Occipital lobe (tissue), 2 donors: Measurements from ENCODE around the gene MAD1L1. TPM values are rescaled to one million over a fixed set of nuclear protein-coding genes. Genes with fewer than 3 reads are reported as not detected.

Experiments
- DNase-seq: peaks from one replicate; lab custom pipeline; 2025; lab: John Stamatoyannopoulos, UW
- total RNA-seq: library from RNA; depleted of rRNA; stranded (reverse); fragments of >200 nt; gene quantifications from one replicate; pipeline ENCODE4 v1.2.3, GENCODE V29; 2014

Gene MAD1L1
- total RNA-seq, 1 donor from 2014 or later = 24.2 TPM

DNA sequence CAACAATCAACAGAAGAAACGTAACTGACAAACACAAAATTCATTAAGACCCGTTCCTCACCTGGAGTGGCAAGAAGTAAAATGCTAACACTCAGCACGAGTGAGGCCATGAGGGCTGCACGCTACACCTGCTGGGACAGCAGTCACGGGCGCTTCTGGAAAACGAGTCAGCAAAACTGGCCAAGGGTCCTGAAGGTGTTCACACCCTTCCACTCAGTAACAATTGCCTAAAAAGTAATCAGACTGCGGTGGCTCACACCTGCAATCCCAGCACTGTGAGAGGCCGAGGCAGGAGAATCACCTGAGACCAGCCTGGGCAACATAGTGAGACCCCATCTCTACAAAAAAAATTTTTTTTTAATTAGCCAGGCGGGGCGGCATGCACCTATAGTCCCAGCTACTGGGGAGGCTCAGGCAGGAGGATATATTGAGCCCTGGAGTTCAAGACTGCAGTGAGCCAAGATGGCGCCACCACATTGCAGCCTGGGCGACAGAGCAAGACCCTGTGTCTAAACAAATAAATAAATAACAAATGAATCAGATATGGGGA is 199.1 kb downstream of the MAD1L1 start:
- DNase-seq = no peak

DNA sequence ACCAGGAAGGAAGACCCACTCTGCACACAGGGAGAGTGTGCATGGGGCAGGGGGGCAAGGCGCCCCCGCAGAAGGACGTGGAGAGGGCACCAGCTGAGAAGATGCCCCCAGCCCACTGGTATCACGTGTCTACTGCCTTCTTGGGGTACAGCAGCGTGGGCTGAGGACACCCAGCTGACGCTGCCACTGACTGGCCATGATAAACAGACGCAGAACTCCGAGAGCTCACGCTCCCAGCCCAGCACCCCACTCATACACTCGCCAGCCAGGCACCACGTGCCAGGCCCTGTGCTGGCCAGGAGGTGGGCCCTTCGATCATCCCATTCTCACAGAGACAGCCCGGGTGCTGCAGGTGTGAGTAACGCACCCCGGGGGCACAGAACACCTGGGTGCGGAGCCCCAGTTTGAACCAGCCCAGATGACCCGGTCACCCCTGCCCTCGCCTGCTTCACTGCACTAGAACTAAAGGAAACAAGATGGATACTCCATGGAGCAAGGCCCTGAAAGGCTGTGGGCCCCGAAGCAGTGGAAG is 199.8 kb downstream of the MAD1L1 start:
- no peak for DNase-seq

DNA sequence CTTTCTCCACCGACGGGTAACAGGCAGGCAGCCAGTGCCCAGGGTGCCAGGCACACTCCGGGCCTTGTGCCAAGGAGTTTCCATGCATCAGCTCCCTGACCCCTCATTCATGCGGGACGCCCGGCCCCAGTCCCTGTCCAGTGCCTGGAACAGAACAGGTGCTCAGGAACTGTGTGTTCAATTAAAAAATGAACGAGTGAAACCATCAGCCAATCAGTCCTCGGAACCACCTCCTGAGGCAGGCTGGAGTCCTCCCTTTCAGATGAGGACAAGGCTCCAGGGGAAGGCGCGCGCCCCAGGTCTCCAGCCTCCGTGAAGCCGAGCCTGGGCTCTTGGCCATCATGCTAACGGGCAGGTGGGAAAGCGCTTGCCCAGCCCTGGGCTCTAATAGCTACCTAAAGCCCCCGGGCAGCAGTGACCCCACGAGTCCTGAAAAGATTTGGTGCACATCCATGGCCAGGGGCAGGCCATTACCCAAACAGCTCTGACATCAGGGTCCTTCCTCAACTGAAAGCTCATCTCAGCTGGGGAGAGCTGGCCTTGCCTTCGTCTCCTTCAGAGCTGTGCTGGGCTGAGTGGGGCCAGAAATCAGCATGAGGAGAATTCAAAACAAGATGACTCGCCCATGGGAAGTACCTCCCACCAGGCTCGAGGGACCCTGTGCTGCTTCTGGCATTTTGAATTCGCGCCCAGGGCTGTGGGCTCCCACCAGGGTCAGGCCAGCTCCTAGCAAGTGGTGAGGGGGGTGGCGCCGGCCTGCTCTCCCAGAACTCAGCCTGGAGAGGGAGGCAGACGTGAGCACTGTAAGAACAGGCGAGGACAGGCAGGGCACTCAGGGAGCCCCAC is 200.5 kb downstream of the MAD1L1 start:
- no peak for DNase-seq

DNA sequence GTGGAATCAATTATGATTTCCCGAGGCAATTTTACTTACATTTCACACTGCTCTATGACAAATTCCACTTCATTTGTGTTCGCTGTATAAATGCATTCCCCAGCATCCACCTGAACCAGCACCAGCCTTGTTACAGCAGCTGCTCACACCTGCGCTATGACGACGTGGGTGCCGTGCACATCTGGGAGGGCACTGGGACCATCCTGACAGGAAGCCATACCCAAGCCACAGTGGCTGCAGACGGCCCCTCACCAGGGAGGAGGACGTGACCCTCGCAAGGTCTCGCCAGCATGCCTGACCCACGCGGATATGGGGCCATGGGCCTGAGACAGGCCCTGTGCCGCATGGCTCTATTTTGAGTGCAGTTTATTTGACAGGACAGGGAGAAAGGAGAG is 201.3 kb downstream of the MAD1L1 start:
- no peak for DNase-seq

DNA sequence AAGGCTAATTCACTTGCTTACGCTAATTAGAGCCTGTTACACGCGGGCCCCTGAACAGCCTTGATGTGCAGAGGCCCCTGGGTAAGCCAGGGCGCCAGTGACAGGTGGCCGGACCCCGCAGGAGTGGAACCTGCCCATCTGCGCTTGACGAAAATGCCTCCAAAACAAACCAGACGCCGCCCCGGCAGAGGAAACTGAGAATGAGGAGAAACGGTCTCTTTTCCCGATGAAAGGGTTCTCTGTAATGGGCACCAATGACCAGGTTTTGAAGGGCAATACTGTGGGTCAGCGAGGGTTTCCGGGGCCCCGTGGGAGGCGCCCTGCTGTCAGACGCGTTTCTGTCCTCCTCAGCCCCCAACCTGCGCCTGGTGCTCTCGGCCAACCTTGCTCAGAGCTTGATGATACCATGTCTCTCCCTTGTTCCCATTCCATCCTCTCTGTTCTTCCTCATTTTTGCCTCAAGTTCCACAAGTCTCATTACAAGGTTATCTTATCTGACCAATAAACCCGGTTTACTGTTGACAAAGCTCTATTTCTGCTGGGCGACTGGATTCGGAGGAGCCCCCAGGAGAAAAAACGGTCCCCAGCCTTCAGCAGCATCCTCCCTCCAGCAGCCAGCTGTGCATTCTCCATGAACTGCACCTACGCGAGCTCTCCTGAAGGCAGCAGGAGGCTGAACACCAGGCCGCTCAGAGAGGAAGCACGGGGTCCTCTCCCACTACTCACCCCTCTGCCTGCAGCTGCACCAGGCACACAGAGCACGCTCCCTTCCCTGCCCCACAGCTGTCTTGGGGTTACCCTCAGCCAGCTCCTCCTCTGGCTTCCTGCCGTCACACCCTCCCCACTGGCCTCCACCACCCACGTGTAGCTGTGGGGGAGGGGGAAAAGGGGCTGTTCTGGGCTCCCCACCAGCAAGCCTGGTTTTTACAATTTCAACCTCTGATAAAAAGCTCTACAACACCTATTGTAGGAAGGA is 202.0 kb downstream of the MAD1L1 start:
- DNase-seq = no peak

DNA sequence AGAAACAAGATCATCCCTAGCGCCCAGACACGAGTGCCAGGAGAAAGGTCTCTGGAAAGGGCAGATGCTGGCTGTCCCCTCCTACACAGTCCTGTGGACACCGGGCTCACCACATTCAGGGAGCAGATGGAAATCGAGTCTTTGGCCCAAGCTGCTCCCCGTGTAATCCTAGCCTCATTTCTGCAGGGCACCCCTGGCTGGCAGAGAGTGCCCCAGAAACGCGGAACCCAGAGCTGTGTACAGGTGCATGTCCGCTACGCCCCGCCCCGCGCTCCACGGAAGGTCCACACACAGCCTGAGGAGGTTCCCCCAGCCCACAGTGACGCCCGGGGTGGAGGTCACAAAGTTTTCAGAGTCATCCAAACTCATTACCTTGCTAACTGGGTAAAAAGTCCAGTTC is 202.8 kb downstream of the MAD1L1 start:
- DNase-seq = no peak

DNA sequence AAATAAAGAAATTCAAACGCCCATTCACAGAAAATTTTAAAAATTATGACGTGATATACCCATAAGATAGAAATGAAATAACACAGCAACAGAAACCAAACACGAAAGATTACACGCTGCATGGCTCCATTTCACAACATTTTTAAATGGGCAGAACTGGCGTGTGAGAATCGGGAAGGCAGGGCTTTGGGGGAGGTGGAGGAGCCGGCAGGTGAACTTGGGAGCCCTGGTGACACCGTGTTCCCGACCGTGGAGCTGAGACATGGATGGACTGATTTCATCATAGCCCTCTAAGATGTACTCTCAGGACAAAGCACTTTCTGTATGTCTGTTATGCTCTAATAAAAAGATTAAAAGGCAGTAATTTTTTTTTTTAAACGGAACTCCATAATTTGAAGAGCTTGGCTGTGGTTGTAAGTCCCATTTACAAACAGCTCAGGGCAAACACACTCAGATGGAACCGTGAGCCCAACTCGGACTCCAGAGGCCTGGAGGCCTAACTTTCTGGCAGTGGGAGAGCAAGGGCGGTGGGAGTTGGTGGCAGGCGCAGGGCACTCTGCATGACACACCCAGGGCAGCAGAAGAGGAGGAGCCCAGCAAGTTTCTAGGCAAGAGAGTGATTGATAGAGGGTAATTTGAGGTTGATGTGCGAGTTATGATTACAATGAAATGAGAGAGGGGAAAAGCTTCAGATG is 203.4 kb downstream of the MAD1L1 start:
- DNase-seq = no peak

DNA sequence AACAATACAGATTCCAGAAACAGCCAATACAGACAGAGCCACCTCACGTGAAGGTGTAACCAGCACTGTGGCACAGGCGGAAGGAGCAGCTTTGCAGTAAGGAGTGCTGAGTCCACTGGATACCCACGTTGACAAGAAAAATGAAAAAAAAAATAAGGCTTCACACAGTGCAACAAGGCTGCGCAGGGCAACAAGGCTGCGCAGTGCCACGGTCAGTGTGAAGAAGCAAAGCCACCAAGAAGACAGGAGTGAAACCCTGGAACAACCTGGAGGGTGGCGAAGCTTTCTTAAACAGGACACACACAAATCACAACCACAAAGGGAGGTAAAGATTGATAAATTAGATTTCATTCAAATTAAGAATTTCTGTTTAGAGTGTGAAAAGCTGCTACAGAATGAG is 204.0 kb downstream of the MAD1L1 start:
- DNase-seq = no peak

DNA sequence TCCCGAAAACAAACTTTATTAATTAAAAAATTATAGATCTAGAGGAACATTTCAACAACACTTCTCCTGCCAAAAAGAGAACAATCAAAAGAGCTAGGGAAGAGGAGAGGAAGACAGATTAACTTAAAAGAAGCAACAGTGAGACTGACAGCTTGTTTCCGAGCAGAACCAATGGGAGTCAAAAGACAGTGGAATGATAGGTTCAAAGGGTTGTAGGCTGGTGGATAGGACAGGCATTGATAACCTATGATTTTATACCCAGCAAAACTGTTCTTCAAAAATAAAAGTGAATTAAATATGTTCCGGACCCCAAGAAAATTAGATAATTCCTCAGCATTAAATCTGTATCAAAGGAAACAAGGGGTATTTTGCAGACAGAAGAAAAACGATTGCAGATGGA is 207.6 kb downstream of the MAD1L1 start:
- DNase-seq = no peak

DNA sequence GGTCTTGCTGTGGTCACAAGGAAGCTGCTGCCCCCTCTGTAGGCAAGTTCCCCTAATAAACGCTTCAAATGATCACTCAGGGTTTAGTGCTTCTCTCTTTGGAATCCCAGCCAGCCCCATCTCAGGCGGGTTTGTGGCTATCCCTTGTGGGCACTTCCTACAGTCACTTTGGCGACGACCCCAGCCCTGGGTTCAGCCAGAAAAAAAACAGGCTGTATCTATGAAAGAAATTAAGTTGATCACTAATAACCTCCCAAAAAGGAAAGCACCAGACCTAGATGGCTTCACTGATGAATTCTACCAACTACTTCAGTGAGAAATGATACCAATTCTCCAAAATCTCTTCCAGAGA is 208.2 kb downstream of the MAD1L1 start:
- no peak for DNase-seq

DNA sequence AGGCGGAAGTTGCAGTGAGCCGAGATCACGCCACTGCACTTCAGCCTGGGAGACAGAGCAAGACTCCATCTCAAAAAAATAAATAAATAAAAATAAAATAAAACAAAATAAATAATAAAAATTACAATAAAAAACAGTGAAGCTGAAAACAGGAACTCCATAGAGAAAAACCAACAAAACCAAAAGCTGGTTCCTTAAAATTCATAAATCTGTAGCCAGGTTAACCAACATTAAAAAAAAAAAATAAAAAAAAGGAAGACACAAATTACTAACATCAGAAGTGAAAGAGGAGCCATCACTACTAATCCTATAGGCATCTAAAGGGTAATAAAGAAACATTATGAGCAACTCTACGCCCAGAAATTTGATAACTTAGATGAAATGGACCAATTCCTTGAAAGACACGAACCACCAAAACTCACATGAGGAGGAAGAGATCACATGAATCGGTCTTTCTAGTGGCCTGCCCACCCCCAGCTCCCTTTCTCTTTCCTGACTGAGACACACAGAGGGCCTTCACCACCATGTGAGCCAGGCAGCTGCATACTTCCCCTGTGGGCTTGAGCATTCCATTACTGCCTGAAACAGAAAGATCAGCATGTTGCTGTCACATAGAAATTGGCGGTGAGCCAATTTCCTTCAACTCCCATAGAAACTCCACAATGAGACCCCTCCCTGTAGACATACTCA is 208.7 kb downstream of the MAD1L1 start:
- no peak for DNase-seq

DNA sequence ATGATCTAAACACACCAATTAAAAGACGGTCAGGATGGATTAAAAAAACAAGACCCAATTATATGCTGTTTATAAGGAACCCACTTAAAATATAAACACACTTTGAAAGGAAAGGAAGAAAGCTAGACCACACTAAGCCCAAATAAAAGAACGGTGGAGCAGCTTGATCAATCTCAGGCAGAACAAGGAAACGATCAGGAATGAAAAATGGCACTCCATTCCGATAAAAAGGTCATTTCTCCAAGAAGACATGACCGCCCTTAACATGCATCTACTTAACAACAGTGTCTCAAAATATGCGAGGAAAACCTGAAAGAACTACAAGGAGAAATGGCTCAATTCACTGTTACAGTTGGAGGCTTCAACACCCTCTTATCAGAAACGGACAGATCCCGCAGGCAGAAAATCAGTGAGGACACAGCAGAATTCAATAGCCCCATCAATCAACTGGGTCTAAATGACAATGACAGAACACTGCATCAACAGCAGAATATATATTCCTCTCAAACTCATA is 210.0 kb downstream of the MAD1L1 start:
- no peak for DNase-seq

DNA sequence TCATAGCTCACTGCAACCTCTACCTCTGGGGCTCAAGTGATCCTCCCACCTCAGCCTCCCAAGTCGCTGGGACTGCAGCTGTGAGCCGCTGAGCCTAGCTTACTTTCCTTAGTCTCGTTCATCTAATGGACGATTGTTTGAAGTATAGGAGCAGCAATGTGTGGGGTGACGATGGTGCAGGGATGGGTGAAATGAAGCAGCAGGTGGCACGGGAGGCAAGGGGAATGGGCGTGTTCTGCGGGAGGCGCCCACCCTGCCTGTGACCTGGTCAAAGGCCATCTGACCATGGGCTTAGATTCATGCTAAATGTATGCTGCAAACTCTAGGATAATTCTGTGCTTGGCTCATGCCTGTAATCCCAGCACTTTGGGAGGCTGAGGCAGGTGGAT is 210.7 kb downstream of the MAD1L1 start:
- DNase-seq = no peak

DNA sequence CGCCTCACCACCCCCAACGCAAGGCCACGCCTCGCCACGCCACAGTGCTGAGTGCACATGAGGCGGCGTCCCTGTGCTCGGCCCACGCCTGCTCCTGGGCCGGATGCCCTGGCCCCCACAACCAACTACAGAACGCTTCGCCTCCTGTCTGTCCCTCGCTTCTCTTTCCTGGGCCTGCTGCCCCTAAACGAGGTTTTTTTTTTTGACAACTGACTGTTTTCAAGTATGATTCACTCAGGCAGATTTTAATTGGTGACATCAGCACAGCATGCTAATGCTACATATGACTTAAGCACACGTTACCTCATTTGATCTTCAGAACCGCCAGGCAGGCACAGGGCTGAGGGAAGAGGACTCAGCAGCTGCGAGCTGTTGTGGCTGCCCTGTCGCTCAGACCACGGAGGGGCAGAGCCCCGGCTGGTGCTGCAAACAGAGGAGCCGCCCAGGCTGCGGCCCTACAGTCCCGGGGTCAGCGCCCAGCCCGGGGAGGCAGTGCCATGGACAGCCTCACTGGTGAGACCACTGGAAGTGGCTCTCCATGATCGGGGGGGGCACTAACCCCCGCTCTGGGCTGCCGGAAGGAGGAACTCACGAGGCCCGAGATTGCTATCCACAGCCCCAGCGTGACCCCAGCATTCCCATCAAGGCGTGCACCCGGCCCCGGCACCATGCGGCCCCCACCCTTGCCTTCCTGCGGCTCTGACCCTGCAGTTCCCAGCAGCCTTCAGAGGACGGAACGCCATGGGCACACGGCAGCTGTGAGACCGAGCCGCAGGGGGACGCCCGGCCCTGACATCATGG is 212.8 kb downstream of the MAD1L1 start:
- DNase-seq = no peak

DNA sequence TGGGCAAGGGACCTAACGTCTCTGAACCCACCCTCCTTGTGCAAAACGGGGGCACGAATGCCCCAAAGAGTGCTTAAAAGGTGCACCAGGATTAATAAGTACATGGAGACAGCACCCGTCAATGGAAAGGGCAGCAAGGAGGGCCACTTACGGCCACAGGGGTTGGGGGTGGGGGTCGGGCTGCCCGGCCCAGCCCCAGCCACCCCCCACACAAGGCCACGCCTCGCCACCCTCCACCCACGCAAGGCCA is 213.4 kb downstream of the MAD1L1 start:
- no peak for DNase-seq

DNA sequence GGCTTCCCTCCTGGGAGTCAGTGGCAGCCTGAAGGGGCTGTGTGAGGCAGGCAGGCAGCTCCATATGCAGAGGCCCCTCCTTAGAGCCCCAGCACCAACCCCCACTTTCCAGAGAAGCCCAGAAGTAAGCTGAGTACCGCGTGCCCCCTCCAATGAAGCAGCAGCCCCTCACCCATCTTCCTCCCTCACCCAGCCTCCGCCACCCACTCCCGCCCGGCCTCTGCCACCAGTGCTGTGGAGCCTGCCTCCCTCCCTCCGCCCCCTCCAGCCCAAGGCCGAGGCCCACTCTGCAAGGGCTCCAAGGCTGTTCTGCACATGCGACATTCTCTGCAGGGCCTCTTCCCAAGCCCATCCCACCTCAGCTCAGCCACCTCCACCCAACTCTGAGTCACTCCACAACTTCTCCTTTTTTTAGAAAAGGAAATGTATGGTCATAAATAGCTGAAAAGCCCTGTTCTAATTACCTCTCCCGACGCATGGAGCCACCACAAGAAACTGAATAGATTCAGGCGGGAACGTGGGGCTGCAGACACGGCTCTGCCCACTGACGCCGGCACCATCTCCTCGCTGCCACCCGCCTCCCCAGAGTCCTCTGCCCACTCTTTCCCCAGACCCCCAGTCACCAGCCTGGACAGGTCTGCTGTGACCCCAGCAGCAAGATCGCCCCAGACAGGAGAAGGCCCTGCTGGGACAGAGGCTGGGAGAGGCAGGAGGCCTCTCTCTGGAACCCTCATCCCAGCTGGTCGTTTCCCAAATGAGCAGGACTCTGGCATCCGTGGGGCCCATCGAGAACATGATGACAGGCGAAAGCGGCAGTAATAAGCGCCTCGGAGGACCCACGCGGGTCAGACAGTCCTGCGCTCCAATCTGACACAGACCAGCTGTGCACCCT is 213.9 kb downstream of the MAD1L1 start:
- peak; percentile 48 for DNase-seq

DNA sequence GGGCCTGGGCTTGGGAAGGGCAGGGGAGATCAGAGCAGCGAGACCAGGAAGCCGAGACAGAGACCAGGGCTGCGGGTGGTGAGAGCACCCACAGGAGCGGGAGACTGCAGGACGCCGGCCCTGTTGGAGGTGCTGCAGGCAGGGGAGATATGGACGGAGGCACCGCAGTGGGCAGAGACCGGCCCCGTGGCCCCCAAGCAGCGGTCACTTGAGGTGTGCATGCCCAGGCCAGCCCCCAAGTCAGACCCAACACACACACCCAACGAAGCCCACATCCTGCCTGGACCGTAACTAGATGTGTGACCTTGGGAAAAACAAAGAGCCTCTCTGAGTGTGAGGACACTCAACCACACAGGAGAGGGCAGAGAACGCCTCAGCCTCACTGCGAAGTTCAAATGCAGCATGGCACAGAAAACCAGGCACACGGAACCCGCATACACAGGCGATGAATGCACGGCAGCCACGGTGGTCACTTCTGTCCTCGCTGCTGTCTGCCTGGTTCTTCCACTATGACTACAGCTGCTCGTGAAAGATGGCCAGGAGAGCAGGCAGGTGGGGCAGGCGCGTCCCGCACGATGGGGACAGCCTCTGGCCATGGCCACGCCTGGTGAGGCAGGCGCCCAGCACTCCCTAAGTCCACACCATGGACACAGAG is 214.7 kb downstream of the MAD1L1 start:
- no peak for DNase-seq

DNA sequence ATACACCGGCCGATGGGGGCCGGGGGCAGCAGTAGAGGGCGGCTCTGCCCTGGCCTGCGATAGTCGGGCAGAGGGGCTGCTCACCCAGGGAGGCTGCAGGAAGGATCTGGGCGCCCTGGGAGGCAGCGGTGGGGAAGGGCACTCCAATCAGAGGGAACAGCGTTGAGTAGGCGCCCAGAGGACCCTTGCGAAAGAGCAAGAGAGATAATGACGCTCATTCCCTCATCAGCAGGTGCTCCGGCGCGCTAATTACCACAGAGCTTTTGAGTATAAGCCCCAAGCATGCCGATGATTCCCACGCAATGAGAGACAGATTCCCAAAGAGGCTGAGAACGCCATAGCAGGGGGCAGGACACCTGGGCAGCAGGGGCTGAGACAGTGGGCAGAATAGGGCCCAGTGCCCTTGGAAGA is 215.3 kb downstream of the MAD1L1 start:
- DNase-seq = no peak
